Transverse colon (tissue), 4 donors: ENCODE data around the gene MAPK14. TPM values are rescaled to one million over a fixed set of nuclear protein-coding genes. Genes with fewer than 3 reads are reported as not detected.
"Not testable (repeated sequence)": the region's sequence is repeated elsewhere in the genome, so short reads cannot be mapped to it uniquely, and the experiment has no call there.

ENCODE experiments used
- DNase-seq: peaks from one replicate; pipeline ENCODE4 v3.0.0-alpha.2; 2019
- H3K27ac ChIP-seq, 4 donors: fragments of 200-600 bp; sonication (generic); 2 replicates each; pipeline ENCODE4 v1.5.1; 2016 to 2018; ENCODE audit warnings: inconsistent platforms in 4 of 4
- H3K27me3 ChIP-seq: fragments of 200-600 bp; sonication (generic); 2 replicates; pipeline ENCODE4 v1.5.1; 2017; ENCODE audit warnings: inconsistent platforms
- H3K36me3 ChIP-seq, 4 donors: fragments of 200-600 bp; sonication (generic); 2 replicates each; pipeline ENCODE4 v1.5.1; 2017 to 2019; ENCODE audit warnings: inconsistent platforms in 4 of 4
- H3K4me1 ChIP-seq, 4 donors: fragments of 200-600 bp; sonication (generic); 2 replicates each; pipeline ENCODE4 v1.5.1; 2017 to 2020; ENCODE audit warnings: inconsistent platforms in 4 of 4
- H3K4me3 ChIP-seq, 4 donors: fragments of 200-600 bp; sonication (generic); 1 replicate in 1 of 4; 2 replicates in 3 of 4; pipeline versions ENCODE4 v1.5.1 to v1.6.1; 2017 to 2019; ENCODE audit warnings: inconsistent platforms in 4 of 4
- H3K9me3 ChIP-seq, 2 donors: fragments of 200-600 bp; sonication (generic); 2 replicates each; pipeline ENCODE4 v1.5.1; 2017 to 2019; ENCODE audit warnings: inconsistent platforms in 2 of 2
- CTCF ChIP-seq, 5 experiments: fragments of 200-600 bp in 3 of 5; fragments of 450-650 bp in 2 of 5; sonication (generic) in 3 of 5; IDR thresholded peaks; 1 replicate in 2 of 5; 2 replicates in 3 of 5; pipeline ENCODE4 v1.5.1; 2016 to 2017; ENCODE audit warnings: antibody characterized with exemption in 5 of 5, inconsistent platforms in 3 of 5, mild to moderate bottlenecking in 2 of 5, moderate library complexity in 1 of 5
- EP300 ChIP-seq: sonication (generic); formaldehyde crosslinking; IDR thresholded peaks from one replicate; pipeline ENCODE4 v1.6.1; 2017; ENCODE audit warnings: antibody characterized with exemption, low read depth
- POLR2A ChIP-seq: fragments of 450-650 bp; IDR thresholded peaks from one replicate; pipeline ENCODE4 v1.6.1; 2016; ENCODE audit warnings: antibody characterized with exemption, mild to moderate bottlenecking, moderate library complexity
- POLR2AphosphoS5 ChIP-seq, 3 donors: sonication (generic); formaldehyde crosslinking; IDR thresholded peaks; one replicate each; pipeline ENCODE4 v1.6.1; 2016; ENCODE audit warnings: antibody characterized with exemption in 3 of 3
- WGBS, 2 donors: methylation state at CpG; one replicate each; pipeline ENCODE4 v1.1.5; 2018; ENCODE audit warnings: low coverage in 1 of 2; 5-methylcytosine and 5-hydroxymethylcytosine counted together
- in situ Hi-C, 4 donors: fragments of 200-750 bp; cut with MboI; loops; one replicate each; pipeline versions ENCODE4 v1.15.0 to v1.15.1; 2017; ENCODE audit warnings: low sequenced_read_pairs in 3 of 4, low pct_ligation_motif_present in 1 of 4, low pct_unique_long_range_greater_than_20kb in 1 of 4
- intact Hi-C: fragments of 100-400 bp; cut with DNase I; formaldehyde crosslinking; loops from one replicate; pipeline ENCODE4 v1.15.1; 2023; ENCODE audit warnings: low total_unique reads
- total RNA-seq, 4 donors: library from RNA; depleted of rRNA; stranded (reverse); fragments of >200 nt; gene quantifications; one replicate each; pipeline ENCODE4 v1.1.0, GENCODE V29; 2016

The MAPK14 gene
- total RNA-seq, 4 donors from 2014 or later: 82.2 to 132 (median 112) TPM

GRCh38 chr6:36123270-36124139 is 95.9 kb downstream of the MAPK14 start:
- TF ChIP-seq POLR2A (no peak), CTCF (IDR thresholded peaks at IDR 0.05) (peak; percentile 61 to 85 (median 82))
- peak; percentile 90 for DNase-seq
- H3K4me1 ChIP-seq: peaks cover 14 to 27% (median 24%) of the 10 kb centered on the region in 4 donors
- 26 to 39% methylated on average over 8 to 10 of the region's 10 CpGs for WGBS, 2 donors
- H3K9me3 ChIP-seq: no peaks in the 10 kb centered on the region
- intact Hi-C loops: loop anchor here (2.0 kb wide), 1 partner anchor 69 kb away; no protein-coding TSS in a partner anchor
- H3K27ac ChIP-seq: peak overlapping the region in 1 of 4 donors; percentile 30
- no peaks in the 10 kb centered on the region for H3K36me3 ChIP-seq
- in situ Hi-C loops: loop anchor here in 1 of 4 donors (25.0 kb wide), 1 partner anchor 239 kb away; no protein-coding TSS in a partner anchor
- H3K27me3 ChIP-seq: no peaks in the 10 kb centered on the region
- no peak overlapping the region for H3K4me3 ChIP-seq

- intact Hi-C loops, H3K36me3 ChIP-seq, H3K9me3 ChIP-seq, DNase-seq, H3K27me3 ChIP-seq, H3K27ac ChIP-seq: not testable (repeated sequence)
- WGBS, 2 donors: 81% methylated on average over 8 of the region's 8 CpGs; no CpG with 5 or more reads in 1 of the 2 donors
- in situ Hi-C loops: loop anchor here in 1 of 4 donors (25.0 kb wide), 1 partner anchor 238 kb away; no protein-coding TSS in a partner anchor
- peak overlapping the region in 1 of 4 donors; percentile 25 for H3K4me3 ChIP-seq
- peaks cover 14 to 28% (median 24%) of the 10 kb centered on the region in 4 donors for H3K4me1 ChIP-seq
Measured at GRCh38 chr6:36124346-36124745, 96.7 kb downstream of the MAPK14 start.

- no peak for DNase-seq
- 75 to 90% methylated on average over 1 to 3 of the region's 3 CpGs for WGBS, 2 donors
- Histone ChIP-seq H3K27me3 (no peaks in the 10 kb centered on the region), H3K36me3 (no peaks in the 10 kb centered on the region), H3K4me3 (no peak overlapping the region), H3K4me1 (peaks cover 16 to 33% (median 27%) of the 10 kb centered on the region in 4 donors), H3K27ac (no peak overlapping the region), H3K9me3 (no peaks in the 10 kb centered on the region)
- TF ChIP-seq CTCF (IDR thresholded peaks at IDR 0.05) (no peak), EP300 (no peak), POLR2A (no peak), POLR2AphosphoS5 (IDR thresholded peaks at IDR 0.05) (no peak)
- in situ Hi-C loops: loop anchor here in 1 of 4 donors (25.0 kb wide), 1 partner anchor 237 kb away; no protein-coding TSS in a partner anchor
- intact Hi-C loops: no loop called here
Measured at GRCh38 chr6:36124881-36125280, 97.3 kb downstream of the MAPK14 start.

- intact Hi-C loops (no loop called here), in situ Hi-C loops (no loop called here)
- TF ChIP-seq POLR2A (no peak), EP300 (no peak), CTCF (IDR thresholded peaks at IDR 0.05) (no peak), POLR2AphosphoS5 (IDR thresholded peaks at IDR 0.05) (no peak)
- Histone ChIP-seq H3K9me3 (no peaks in the 10 kb centered on the region), H3K4me1 (peaks cover 19 to 31% (median 25%) of the 10 kb centered on the region in 4 donors), H3K27ac (no peak overlapping the region), H3K27me3 (peaks cover 2% of the 10 kb centered on the region), H3K36me3 (no peaks in the 10 kb centered on the region), H3K4me3 (no peak overlapping the region)
- 85% methylated on average over 8 of the region's 8 CpGs; no CpG with 5 or more reads in 1 of the 2 donors for WGBS, 2 donors
- no peak for DNase-seq
Measured at GRCh38 chr6:36125575-36125974, 98.0 kb downstream of the MAPK14 start.
